ENCODE results near the gene RAB11FIP4.

The RAB11FIP4 gene

DNA sequence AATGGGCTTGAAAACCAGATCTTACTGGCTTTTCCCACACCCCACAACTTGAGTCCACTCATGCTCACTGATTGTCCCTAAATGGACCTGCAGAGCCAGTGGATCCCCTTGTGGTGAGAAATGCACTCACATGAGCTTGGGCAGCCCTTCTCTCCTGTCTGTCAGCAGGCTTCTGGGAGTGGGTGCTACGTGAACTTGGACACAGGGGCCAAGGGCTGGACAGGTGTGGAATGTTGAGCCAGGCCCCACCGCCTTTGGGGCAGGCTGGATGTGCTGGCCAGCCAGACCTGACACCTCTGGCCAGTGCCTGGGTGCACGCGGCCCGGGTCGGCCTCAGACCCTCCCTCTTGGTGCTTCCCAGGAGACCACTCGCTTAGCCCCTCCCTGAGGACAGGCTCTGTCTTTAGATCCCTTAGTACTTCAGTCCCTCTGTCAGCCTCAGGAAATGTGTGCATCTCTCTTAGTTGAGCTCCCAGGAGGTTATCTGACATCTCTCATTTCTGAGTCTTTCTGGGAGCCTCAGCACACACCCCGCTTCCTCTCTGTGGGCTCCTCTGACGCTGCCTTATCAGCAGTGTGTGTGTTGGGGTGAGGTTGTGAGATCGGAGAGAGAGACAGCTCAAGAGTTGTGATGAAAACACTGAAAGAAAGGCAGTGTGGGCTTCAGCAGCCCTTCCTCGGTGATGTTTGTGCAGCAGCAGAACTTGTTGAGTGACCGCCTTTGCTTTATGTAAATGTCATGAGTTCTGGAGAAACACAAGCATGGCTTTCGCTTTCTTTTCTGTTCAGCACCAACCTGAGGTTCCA, 117.0 kb downstream of the RAB11FIP4 start:
- no peak for FAIRE-seq

GRCh38 chr17:31509095-31509804, 117.8 kb downstream of the RAB11FIP4 start:
- FAIRE-seq = no peak

GRCh38 chr17:31509805-31510177, 118.3 kb downstream of the RAB11FIP4 start:
- FAIRE-seq = no peak

- no peak for FAIRE-seq
Measured at GRCh38 chr17:31510308-31511194, 119.1 kb downstream of the RAB11FIP4 start.

DNA sequence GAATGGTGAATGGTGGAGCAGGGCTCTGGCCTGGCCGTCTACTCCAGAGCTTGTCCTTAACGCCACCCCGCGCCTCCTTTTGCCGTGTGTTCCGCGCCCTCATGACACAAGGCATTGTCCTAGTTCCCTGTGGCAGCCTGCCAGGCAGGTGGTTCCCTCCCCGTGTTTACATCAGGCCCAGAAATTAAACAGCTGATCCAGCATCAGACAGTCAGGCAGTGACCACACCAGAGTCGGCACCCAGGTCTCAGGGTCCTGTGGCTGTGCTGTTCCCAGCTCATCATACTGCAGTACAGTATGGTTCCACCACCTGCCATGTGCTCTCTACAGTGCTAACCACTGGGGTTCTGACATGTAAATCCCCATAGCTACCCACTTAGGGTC, 119.7 kb downstream of the RAB11FIP4 start:
- no peak for FAIRE-seq

GRCh38 chr17:31511580-31511979, 120.1 kb downstream of the RAB11FIP4 start:
- FAIRE-seq = no peak

DNA sequence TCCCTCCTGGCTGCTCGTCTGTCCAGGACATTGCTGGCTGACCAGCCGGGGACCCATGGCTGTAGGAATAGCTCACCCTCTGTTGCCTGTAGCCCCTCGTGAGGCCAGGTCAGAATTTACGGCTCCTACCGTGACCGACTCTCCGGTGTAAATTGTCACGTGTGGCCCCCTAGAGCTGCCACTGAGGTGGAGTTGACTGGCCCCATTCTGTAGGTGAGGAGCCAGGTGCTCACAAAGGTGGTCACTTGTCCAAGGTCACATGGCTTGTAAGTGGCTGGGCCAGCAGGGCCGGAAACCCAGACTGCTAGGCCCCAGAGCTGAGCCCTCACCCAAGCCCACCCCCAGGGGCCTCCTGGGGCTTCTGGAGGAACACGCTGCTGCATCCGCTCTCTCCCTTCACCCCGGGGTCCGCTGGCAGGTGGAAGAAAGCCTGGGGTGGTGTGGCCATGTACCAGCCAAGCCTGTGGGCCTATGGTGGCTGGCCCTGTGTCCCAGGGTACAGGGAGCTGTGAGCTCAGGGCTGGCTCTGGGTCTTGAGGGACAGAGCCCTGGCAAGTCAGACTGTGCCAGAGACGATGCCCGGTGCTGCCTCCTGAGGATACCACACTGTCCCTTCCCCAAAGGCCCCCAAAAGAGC, 120.7 kb downstream of the RAB11FIP4 start:
- no peak for FAIRE-seq

- FAIRE-seq = no peak
Measured at GRCh38 chr17:31512796-31513195, 121.3 kb downstream of the RAB11FIP4 start.

DNA sequence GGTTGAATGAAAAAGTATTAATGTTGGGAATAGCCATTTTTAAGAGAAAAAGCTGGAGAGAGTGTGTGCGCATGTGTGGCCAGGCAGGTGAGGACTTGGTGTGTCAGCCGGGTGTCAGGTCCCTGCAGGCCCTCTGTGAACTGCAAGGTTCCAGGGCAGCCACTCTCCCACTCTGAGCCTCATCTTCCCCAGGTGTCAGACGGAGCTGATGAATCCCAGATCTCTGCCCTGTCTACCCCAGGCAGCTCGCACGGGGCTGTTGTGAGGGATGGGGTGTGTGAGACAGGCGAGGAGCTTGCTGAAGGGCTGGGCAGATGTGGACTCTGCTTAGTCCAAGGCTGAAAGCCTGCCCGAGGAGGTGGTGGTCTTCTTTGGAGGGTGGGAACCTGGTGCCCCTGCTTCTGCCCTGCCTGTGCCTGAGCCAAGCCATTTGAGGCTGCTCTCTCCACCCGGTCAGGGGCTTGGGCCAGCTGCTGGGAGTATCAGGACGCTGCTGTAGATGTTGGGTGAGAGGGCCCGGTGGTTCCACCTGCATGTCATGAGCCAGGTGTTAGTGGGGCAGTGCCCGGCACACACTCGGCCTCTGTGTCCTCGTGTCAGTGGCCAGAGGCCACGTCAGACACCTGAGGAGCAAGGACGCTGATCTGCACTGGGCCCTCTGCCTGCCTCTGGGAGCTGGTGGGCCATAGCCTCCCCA, 122.4 kb downstream of the RAB11FIP4 start:
- no peak for FAIRE-seq

GRCh38 chr17:31515267-31515666, 123.8 kb downstream of the RAB11FIP4 start:
- FAIRE-seq = no peak

- no peak for FAIRE-seq
Measured at GRCh38 chr17:31517524-31517923, 126.0 kb downstream of the RAB11FIP4 start.

DNA sequence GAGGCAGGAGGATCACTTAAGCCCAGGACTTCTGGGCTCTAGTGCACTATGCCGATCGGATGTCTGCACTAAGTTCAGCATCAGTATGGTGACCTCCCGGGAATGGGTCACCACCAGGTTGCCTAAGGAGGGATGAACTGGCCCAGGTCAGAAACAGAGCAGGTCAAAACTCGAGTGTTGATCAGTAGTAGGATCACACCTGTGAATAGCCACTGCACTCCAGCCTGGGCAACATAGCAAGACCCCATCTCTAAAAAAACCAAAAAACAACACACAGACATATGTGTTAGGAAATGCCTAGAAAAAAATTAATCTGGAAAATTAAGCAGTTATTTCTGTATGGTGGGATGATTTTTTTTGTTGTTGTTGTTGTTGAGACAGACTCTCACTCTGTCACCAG, 127.0 kb downstream of the RAB11FIP4 start:
- FAIRE-seq = no peak

DNA sequence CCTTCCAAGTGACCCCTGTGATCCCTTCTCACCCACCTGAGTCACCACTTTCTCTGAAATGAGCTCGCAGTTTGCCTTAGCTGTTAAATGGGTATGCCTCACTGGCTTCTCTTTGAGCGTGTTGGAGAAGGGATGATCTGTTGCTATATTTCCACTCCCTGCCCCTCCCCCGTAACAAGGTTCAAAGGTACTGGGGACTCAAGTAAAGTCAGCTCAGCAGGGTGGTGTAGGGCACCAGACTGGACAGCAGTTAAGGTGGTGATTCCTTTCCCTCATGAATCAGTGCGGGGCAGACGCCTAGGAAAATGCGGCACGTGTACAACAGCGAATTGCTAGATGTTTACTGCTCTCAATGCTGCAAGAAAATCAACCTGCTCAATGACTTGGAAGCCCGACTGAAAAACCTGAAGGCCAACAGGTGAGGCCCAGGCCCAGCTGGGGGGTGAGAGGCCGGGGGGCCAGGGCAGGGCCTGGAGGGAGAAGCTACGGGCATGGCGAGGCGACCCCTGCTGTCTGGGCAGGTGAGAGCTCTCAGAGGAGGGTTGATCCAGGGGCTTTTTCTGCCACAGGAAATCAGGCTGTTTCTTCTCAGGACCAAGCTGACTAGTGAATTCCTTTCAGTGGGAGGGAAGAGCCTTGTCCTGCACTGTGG, 130.3 kb downstream of the RAB11FIP4 start:
- FAIRE-seq = no peak

DNA sequence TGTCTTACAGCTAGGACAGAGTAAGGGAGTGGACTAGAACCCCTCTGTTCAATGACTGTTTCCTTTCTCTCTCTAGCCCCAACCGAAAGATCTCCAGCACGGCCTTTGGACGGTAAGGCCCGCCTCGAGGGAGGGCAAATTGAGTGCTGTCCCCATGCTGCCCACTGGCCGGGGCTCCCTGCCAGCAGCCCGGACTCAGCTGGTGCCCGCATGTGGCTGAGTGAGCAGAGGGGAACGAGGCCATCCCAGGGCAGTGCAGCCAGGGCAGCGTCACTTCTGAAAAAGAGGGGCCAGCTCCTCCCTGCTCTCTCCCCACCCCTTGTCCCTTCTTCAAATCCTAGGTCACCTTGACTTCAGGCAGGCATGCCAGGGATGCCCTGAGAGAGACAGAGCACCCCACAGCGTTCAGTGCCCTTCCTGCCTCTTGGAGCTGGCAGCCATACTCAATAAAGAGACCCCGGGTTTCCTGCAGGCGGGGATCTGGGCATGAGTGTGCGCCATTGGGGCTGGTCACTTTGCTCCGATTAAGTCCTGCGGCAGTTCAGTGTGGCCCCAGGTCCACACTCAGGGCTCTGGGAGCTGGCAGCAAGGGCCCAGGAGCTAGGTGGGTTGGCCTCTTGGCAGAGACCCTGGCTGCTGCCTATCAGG, 130.9 kb downstream of the RAB11FIP4 start:
- no peak for FAIRE-seq

- FAIRE-seq = no peak
Measured at GRCh38 chr17:31522987-31523495, 131.6 kb downstream of the RAB11FIP4 start.

GRCh38 chr17:31523862-31524730, 132.6 kb downstream of the RAB11FIP4 start:
- FAIRE-seq = no peak

GRCh38 chr17:31524926-31525800, 133.7 kb downstream of the RAB11FIP4 start:
- FAIRE-seq = no peak

DNA sequence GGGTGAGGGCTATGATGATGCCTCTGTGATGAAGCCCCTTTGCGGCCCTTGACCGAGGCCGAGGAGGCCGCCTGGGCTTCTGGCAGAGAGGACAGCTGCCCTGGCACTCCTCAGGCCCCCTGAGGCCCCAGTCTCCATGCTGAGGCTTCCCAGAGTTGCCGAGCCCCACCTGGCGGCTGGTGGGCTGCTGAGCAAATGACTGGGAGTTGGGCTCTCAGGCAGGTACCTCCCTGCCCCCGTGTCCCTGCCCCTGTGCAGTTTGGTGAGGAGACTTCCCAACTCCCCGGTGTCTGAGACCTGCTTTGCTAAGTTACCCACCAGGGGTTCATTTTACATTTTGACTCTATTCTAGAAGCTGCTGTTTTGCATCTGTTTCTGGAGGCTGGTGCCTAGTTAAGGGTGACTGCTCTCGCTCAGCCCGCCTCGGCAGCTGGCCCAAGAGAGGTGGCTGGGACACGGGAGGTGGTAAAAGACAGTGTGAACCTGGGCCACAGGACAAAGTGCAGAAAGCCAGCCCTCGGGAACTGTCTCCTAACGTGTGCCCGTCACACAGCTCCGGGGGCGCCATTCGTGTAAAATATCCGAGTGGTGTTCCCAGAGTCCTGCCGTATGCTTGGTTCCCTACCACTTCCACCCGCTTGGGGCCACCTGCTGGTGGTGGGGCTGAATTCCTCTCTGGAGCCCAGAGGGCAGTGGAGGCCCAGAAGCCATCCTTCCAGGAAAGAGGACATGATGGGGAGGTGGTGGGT, 134.5 kb downstream of the RAB11FIP4 start:
- FAIRE-seq = no peak
